Head of caudate nucleus (tissue), 42 donors: ENCODE measurements around the gene C16orf90.
"Not testable (repeated sequence)": the region's sequence is repeated elsewhere in the genome, so short reads cannot be mapped to it uniquely, and the experiment has no call there.

Experiments
- DNase-seq, 42 donors: peaks; one replicate each; pipeline versions ENCODE4 v3.0.0 to v3.0.0-alpha.2; 2020 to 2021; ENCODE audit warnings: mixed read lengths in 7 of 42
- intact Hi-C: fragments of 100-400 bp; cut with DNase I; formaldehyde crosslinking; loops from one replicate; pipeline ENCODE4 v1.15.0; 2022

Gene C16orf90

GRCh38 chr16:3486506-3487215 lies 8.6 kb downstream of the C16orf90 start:
- intact Hi-C loops, result no loop called here
- no peak for DNase-seq

GRCh38 chr16:3485821-3486505 lies 9.3 kb downstream of the C16orf90 start:
- DNase-seq, result peak in 6 of 42 donors; percentile 24 to 50 (median 40)
- intact Hi-C loops, result no loop called here

- DNase-seq, result no peak
- intact Hi-C loops, result no loop called here
These were observed 10.1 kb downstream of the C16orf90 start for GRCh38 chr16:3485097-3485745.

GRCh38 chr16:3484318-3485096 lies 10.8 kb downstream of the C16orf90 start:
- peak in 10 of 42 donors; percentile 17 to 60 (median 42) for DNase-seq
- intact Hi-C loops, result no loop called here

GRCh38 chr16:3482659-3483241 lies 12.5 kb downstream of the C16orf90 start:
- intact Hi-C loops, result no loop called here
- no peak for DNase-seq

- intact Hi-C loops, result no loop called here
- peak in 14 of 42 donors; percentile 28 to 72 (median 46) for DNase-seq
These were observed 13.3 kb downstream of the C16orf90 start for GRCh38 chr16:3481696-3482658.

- peak in 10 of 42 donors; percentile 28 to 56 (median 42) for DNase-seq
- intact Hi-C loops, result no loop called here
These were observed 14.2 kb downstream of the C16orf90 start for GRCh38 chr16:3480901-3481695.

GRCh38 chr16:3479654-3480216 lies 15.6 kb downstream of the C16orf90 start:
- intact Hi-C loops, result no loop called here
- DNase-seq, result peak in 24 of 42 donors; percentile 29 to 82 (median 56)

- intact Hi-C loops, result no loop called here
- DNase-seq, result no peak
These were observed 16.9 kb downstream of the C16orf90 start for GRCh38 chr16:3478242-3478925.

- DNase-seq, result no peak
- intact Hi-C loops, result no loop called here
These were observed 18.9 kb downstream of the C16orf90 start for GRCh38 chr16:3476409-3476808.

GRCh38 chr16:3475604-3476375 lies 19.5 kb downstream of the C16orf90 start:
- intact Hi-C loops, result no loop called here
- no peak for DNase-seq

GRCh38 chr16:3474870-3475269 lies 20.4 kb downstream of the C16orf90 start:
- DNase-seq, intact Hi-C loops: not testable (repeated sequence)

- intact Hi-C loops, result no loop called here
- no peak for DNase-seq
These were observed 21.0 kb downstream of the C16orf90 start for GRCh38 chr16:3474136-3474779.

- DNase-seq, intact Hi-C loops: not testable (repeated sequence)
These were observed 21.7 kb downstream of the C16orf90 start for GRCh38 chr16:3473596-3473943.
